Heart right ventricle (tissue), 16 donors: ENCODE results near the gene SLC22A16. TPM values are rescaled to one million over a fixed set of nuclear protein-coding genes. Genes with fewer than 3 reads are reported as not detected.
"Not testable (repeated sequence)": the region's sequence is repeated elsewhere in the genome, so short reads cannot be mapped to it uniquely, and the experiment has no call there.

ENCODE experiments used
- ATAC-seq, 8 donors: fragments of 200-7000 bp; cut with Tn5 transposase; one replicate each; pipeline ENCODE4 v1.9.1; 2020; ENCODE audit warnings: mild to moderate bottlenecking in 8 of 8, moderate library complexity in 8 of 8, moderate number of reproducible peaks in 1 of 8
- DNase-seq, 2 donors: peaks; one replicate each; pipeline ENCODE4 v3.0.0-alpha.2; 2020
- H3K27ac ChIP-seq, 10 donors: fragments of 200-600 bp; sonication (generic) in 2 of 10; one replicate each; pipeline versions ENCODE4 v1.5.0 to v1.8.0; 2020 to 2022; ENCODE audit warnings: mild to moderate bottlenecking in 3 of 10
- H3K27me3 ChIP-seq, 7 donors: fragments of 200-600 bp; one replicate each; pipeline ENCODE4 v1.8.0; 2021 to 2022; ENCODE audit warnings: mild to moderate bottlenecking in 2 of 7
- H3K36me3 ChIP-seq, 9 donors: fragments of 200-600 bp; sonication (generic) in 1 of 9; one replicate each; pipeline versions ENCODE4 v1.5.0 to v1.8.0; 2020 to 2022; ENCODE audit warnings: mild to moderate bottlenecking in 2 of 9
- H3K4me1 ChIP-seq, 9 donors: fragments of 200-600 bp; sonication (generic) in 1 of 9; one replicate each; pipeline versions ENCODE4 v1.5.0 to v1.8.0; 2020 to 2022; ENCODE audit warnings: mild to moderate bottlenecking in 4 of 9
- H3K4me3 ChIP-seq, 10 donors: fragments of 200-600 bp; sonication (generic) in 2 of 10; one replicate each; pipeline versions ENCODE4 v1.5.0 to v1.8.0; 2020 to 2022; ENCODE audit warnings: mild to moderate bottlenecking in 7 of 10, moderate library complexity in 2 of 10
- H3K9me3 ChIP-seq, 11 donors: fragments of 200-600 bp in 10 of 11; sonication (generic) in 2 of 11; one replicate each; pipeline versions ENCODE4 v1.5.0 to v1.8.0; 2013 to 2022; ENCODE audit warnings: mild to moderate bottlenecking in 2 of 11, control low read depth in 1 of 11, moderate library complexity in 1 of 11
- CTCF ChIP-seq, 9 donors: fragments of 200-600 bp; sonication (generic) in 2 of 9; IDR thresholded peaks; one replicate each; pipeline versions ENCODE4 v1.5.0 to v1.8.0; 2021 to 2022; ENCODE audit warnings: antibody characterized with exemption in 9 of 9, mild to moderate bottlenecking in 5 of 9, moderate library complexity in 1 of 9
- WGBS, 2 donors: extraction: QIAGEN DNeasy Blood & Tissue Kit; methylation state at CpG; one replicate each; pipeline ENCODE4 v1.1.7; 2013; ENCODE audit warnings: inconsistent platforms in 1 of 2; 5-methylcytosine and 5-hydroxymethylcytosine counted together
- intact Hi-C, 10 donors: fragments of 100-400 bp; cut with DNase I; formaldehyde crosslinking; loops; one replicate each; pipeline versions ENCODE4 v1.11.1 to v1.14.2; 2022
- polyA plus RNA-seq, 2 donors: library from polyadenylated mRNA; stranded (reverse); fragments of 200-250 nt; gene quantifications; one replicate each; pipeline ENCODE4 v1.2.3, GENCODE V29; 2013
- total RNA-seq, 10 donors: library from RNA; stranded (reverse); fragmentation: NEBNext Ultra II Directional in 3 of 10; extraction: Animal tissue kit (Norgen Biotek cat#: 25700) in 3 of 10; gene quantifications; one replicate each; pipeline versions ENCODE4 v1.2.1 to v1.2.4, GENCODE V29; 2021 to 2023
- donor health status: Arrhythmogenic right ventricular cardiomyopathy.
- donor health status: ischemic (EF 13 %, LVEDD 7.1; RV severe dilation, severe dysfunction).
- donor health status: healthy with polysubstance abuse.
- donor health status: DM: no; HTN: yes; CAD: no.
- donor health status: DM: no; HTN: no; CAD: no.
- donor health status: ischemic (EF 25% LVEDD 6.9; RV normal size, moderate dysfunction).
- donor health status: ischemic (EF 25% LVEDD 5.7; RV mildly dilated, moderate dysfunction).
- donor health status: healthy.
- donor health status: DM: yes; HTN: yes; CAD: no.
- donor health status: Ischemic cardiomyopathy.
- donor health status: ischemic (EF 35%, LVEDD 5.7; RV mildly dilated, moderate dysfunction).
- donor health status: nonischemic (EF 11% LVEDD 7.7; RV severe dilation, severe dysfunction).
- donor health status: DM: yes; HTN: yes; CAD: no.
- donor health status: PGD.
- donor health status: ischemic (EF 29% LVEDD 5.4; RV normal size, mild dysfunction).
- donor health status: nonischemic (EF 23%, LVEDD 6.1; RV moderate dilation, normal function).

The SLC22A16 gene
- total and polyA plus RNA-seq, 12 donors, result 0.09 to 1.9 (median 0.53) TPM; not detected in 9

GRCh38 chr6:110511401-110511800, 35.0 kb upstream of the SLC22A16 start:
- no peak for DNase-seq
- intact Hi-C loops, result no loop called here
- H3K27me3 ChIP-seq, result peaks cover 0 to 8% (median 0%) of the 10 kb centered on the region in 7 donors
- H3K4me1 ChIP-seq, result peaks cover 0 to 20% (median 0%) of the 10 kb centered on the region in 9 donors
- H3K9me3 ChIP-seq, result no peaks in the 10 kb centered on the region
- ATAC-seq, result no peak
- no peak overlapping the region for H3K27ac ChIP-seq
- TF ChIP-seq CTCF (IDR thresholded peaks at IDR 0.05), result no peak
- 89 to 97% methylated on average over 1 of the region's 1 CpG for WGBS, 2 donors
- H3K36me3 ChIP-seq, result no peaks in the 10 kb centered on the region
- no peak overlapping the region for H3K4me3 ChIP-seq

- Histone ChIP-seq H3K27me3 (peaks cover 0 to 8% (median 0%) of the 10 kb centered on the region in 7 donors), H3K4me1 (peaks cover 0 to 20% (median 0%) of the 10 kb centered on the region in 9 donors), H3K36me3 (no peaks in the 10 kb centered on the region), H3K27ac (no peak overlapping the region), H3K9me3 (no peaks in the 10 kb centered on the region), H3K4me3 (no peak overlapping the region)
- TF ChIP-seq CTCF (IDR thresholded peaks at IDR 0.05), result no peak
- ATAC-seq (peak in 1 of 8 donors; percentile 44), DNase-seq (no peak)
- WGBS, 2 donors, result 77 to 91% methylated on average over 1 of the region's 1 CpG
- intact Hi-C loops, result no loop called here
Observed at GRCh38 chr6:110509617-110510241, 33.3 kb upstream of the SLC22A16 start.

GRCh38 chr6:110504891-110505290, 28.5 kb upstream of the SLC22A16 start:
- H3K27me3 ChIP-seq, H3K9me3 ChIP-seq, H3K27ac ChIP-seq, H3K4me3 ChIP-seq, ATAC-seq, H3K36me3 ChIP-seq, DNase-seq, H3K4me1 ChIP-seq, intact Hi-C loops: not testable (repeated sequence)
- WGBS, 2 donors, result 80 to 88% methylated on average over 2 of the region's 2 CpGs

GRCh38 chr6:110495949-110496348, 19.5 kb upstream of the SLC22A16 start:
- DNase-seq (no peak), ATAC-seq (no peak)
- no peak for TF ChIP-seq CTCF (IDR thresholded peaks at IDR 0.05)
- intact Hi-C loops, result no loop called here
- Histone ChIP-seq H3K27me3 (peaks cover 0 to 3% (median 0%) of the 10 kb centered on the region in 7 donors), H3K4me1 (peaks cover 0 to 4% (median 0%) of the 10 kb centered on the region in 9 donors), H3K36me3 (no peaks in the 10 kb centered on the region), H3K9me3 (no peaks in the 10 kb centered on the region), H3K27ac (no peak overlapping the region), H3K4me3 (no peak overlapping the region)
- WGBS, 2 donors, result 48 to 63% methylated on average over 4 of the region's 4 CpGs

- DNase-seq (no peak), ATAC-seq (no peak)
- no peaks in the 10 kb centered on the region for H3K27me3 ChIP-seq
- 87 to 91% methylated on average over 9 of the region's 9 CpGs for WGBS, 2 donors
- H3K4me3 ChIP-seq, result no peak overlapping the region
- H3K9me3 ChIP-seq, result no peaks in the 10 kb centered on the region
- peaks cover 0 to 5% (median 0%) of the 10 kb centered on the region in 9 donors for H3K4me1 ChIP-seq
- H3K36me3 ChIP-seq, result no peaks in the 10 kb centered on the region
- no peak overlapping the region for H3K27ac ChIP-seq
- intact Hi-C loops, result no loop called here
- TF ChIP-seq CTCF (IDR thresholded peaks at IDR 0.05), result no peak
Observed at GRCh38 chr6:110493253-110493800, 16.9 kb upstream of the SLC22A16 start.
